ENCODE measurements around the gene CACNB1. TPM values are rescaled to one million over a fixed set of nuclear protein-coding genes. Genes with fewer than 3 reads are reported as not detected.

Gene CACNB1
- total RNA-seq, 4 donors from 2014 or later, result 3.6 to 7.9 (median 5.9) TPM

- Histone ChIP-seq H3K4me1 (peaks cover 0 to 12% (median 6%) of the 10 kb centered on the region in 3 donors), H3K27ac (no peak overlapping the region), H3K27me3 (peaks cover 99% of the 10 kb centered on the region), H3K36me3 (no peaks in the 10 kb centered on the region), H3K4me3 (peak overlapping the region in 1 of 2 donors; percentile 21), H3K9me3 (no peaks in the 10 kb centered on the region)
- WGBS, 2 donors (ENCODE audit: low coverage in 1 of 2), result 3 to 18% methylated on average over 10 to 11 of the region's 22 CpGs
- peak; percentile 69 for ATAC-seq
- TF ChIP-seq POLR2A (IDR thresholded peaks at IDR 0.05), result no peak
- no peak for TF ChIP-seq POLR2AphosphoS5 (IDR thresholded peaks at IDR 0.05)
- no peak for TF ChIP-seq EP300 (IDR thresholded peaks at IDR 0.05)
- TF ChIP-seq CTCF (IDR thresholded peaks at IDR 0.05), result peak in 3 of 4 experiments; percentile 66 to 90 (median 70)
These were observed 34.4 kb upstream of the CACNB1 start for GRCh38 chr17:39231591-39232551.

GRCh38 chr17:39231091-39231561 is 33.7 kb upstream of the CACNB1 start:
- ATAC-seq, result peak; percentile 5
- WGBS, 2 donors (ENCODE audit: low coverage in 1 of 2), result 65% methylated on average over 4 of the region's 10 CpGs; no CpG with 5 or more reads in 1 of the 2 donors
- Histone ChIP-seq H3K9me3 (no peaks in the 10 kb centered on the region), H3K27me3 (peaks cover 99% of the 10 kb centered on the region), H3K27ac (no peak overlapping the region), H3K4me3 (no peak overlapping the region), H3K36me3 (no peaks in the 10 kb centered on the region), H3K4me1 (peaks cover 0 to 18% (median 8%) of the 10 kb centered on the region in 3 donors)
- no peak for TF ChIP-seq CTCF (IDR thresholded peaks at IDR 0.05)
- TF ChIP-seq POLR2AphosphoS5 (IDR thresholded peaks at IDR 0.05), result no peak
- TF ChIP-seq EP300 (IDR thresholded peaks at IDR 0.05), result no peak
- TF ChIP-seq POLR2A (IDR thresholded peaks at IDR 0.05), result no peak

- H3K9me3 ChIP-seq, result no peaks in the 10 kb centered on the region
- H3K36me3 ChIP-seq, result no peaks in the 10 kb centered on the region
- WGBS, 2 donors (ENCODE audit: low coverage in 1 of 2), result 44 to 75% methylated on average over 1 of the region's 1 CpG
- H3K27me3 ChIP-seq, result peaks cover 99% of the 10 kb centered on the region
- no peak overlapping the region for H3K4me3 ChIP-seq
- peaks cover 0 to 25% (median 16%) of the 10 kb centered on the region in 3 donors for H3K4me1 ChIP-seq
- no peak overlapping the region for H3K27ac ChIP-seq
- no peak for ATAC-seq
- TF ChIP-seq POLR2A (IDR thresholded peaks at IDR 0.05), result no peak
- TF ChIP-seq EP300 (IDR thresholded peaks at IDR 0.05), result no peak
- TF ChIP-seq CTCF (IDR thresholded peaks at IDR 0.05), result no peak
- no peak for TF ChIP-seq POLR2AphosphoS5 (IDR thresholded peaks at IDR 0.05)
These were observed 32.9 kb upstream of the CACNB1 start for GRCh38 chr17:39230361-39230760.

- 100% methylated on average over 2 of the region's 11 CpGs; no CpG with 5 or more reads in 1 of the 2 donors for WGBS, 2 donors (ENCODE audit: low coverage in 1 of 2)
- no peak overlapping the region for H3K27ac ChIP-seq
- peaks cover 100% of the 10 kb centered on the region for H3K27me3 ChIP-seq
These were observed 31.9 kb upstream of the CACNB1 start for GRCh38 chr17:39229274-39229913.

More at GRCh38 chr17:39229274-39229913, 31.9 kb upstream of the CACNB1 start:
- no peak for ATAC-seq
- Histone ChIP-seq H3K9me3 (no peaks in the 10 kb centered on the region), H3K4me1 (peaks cover 0 to 35% (median 24%) of the 10 kb centered on the region in 3 donors), H3K4me3 (no peak overlapping the region), H3K36me3 (no peaks in the 10 kb centered on the region)
- TF ChIP-seq POLR2A (IDR thresholded peaks at IDR 0.05) (no peak), EP300 (IDR thresholded peaks at IDR 0.05) (no peak), CTCF (IDR thresholded peaks at IDR 0.05) (no peak), POLR2AphosphoS5 (IDR thresholded peaks at IDR 0.05) (no peak)

Data from gastroesophageal sphincter (tissue), 4 donors.